CD14-positive monocyte (primary cell): ENCODE measurements around the gene AGTPBP1. TPM values are rescaled to one million over a fixed set of nuclear protein-coding genes. Genes with fewer than 3 reads are reported as not detected.
A peak's percentile ranks its signal among the peaks of the same experiment; 100 is the strongest.

Experiments used
- DNase-seq, 3 donors: peaks; one replicate each; pipeline ENCODE4 v3.0.0-alpha.2; 2011 to 2022
- H2AFZ ChIP-seq: 2 replicates; pipeline ENCODE4 v1.6.0; 2012; ENCODE audit warnings: mild to moderate bottlenecking, low read depth, low read length, inconsistent platforms; ENCODE audit not compliant: insufficient read depth, poor library complexity, severe bottlenecking
- H3K27ac ChIP-seq, 2 donors: 1 replicate in 1 of 2; 2 replicates in 1 of 2; pipeline ENCODE4 v1.5.1; 2012 to 2013; ENCODE audit warnings: low read length in 2 of 2, control low read depth in 1 of 2, inconsistent platforms in 1 of 2, low read depth in 1 of 2, mild to moderate bottlenecking in 1 of 2
- H3K27me3 ChIP-seq, 2 donors: one replicate each; pipeline versions ENCODE4 v1.6.0 to v1.6.1; 2011 to 2013; ENCODE audit warnings: low read length in 2 of 2; ENCODE audit not compliant: control insufficient read depth in 2 of 2, insufficient read depth in 2 of 2
- H3K36me3 ChIP-seq, 2 donors: replicated peaks in 1 of 2; 1 replicate in 1 of 2; 2 replicates in 1 of 2; pipeline versions ENCODE4 v1.5.1 to v1.6.1; 2012 to 2013; ENCODE audit warnings: low read length in 2 of 2, control low read depth in 1 of 2, inconsistent platforms in 1 of 2, mild to moderate bottlenecking in 1 of 2; ENCODE audit not compliant: insufficient read depth in 2 of 2, control insufficient read depth in 1 of 2
- H3K4me1 ChIP-seq, 2 donors: 1 replicate in 1 of 2; 2 replicates in 1 of 2; pipeline versions ENCODE4 v1.5.1 to v1.6.1; 2012 to 2013; ENCODE audit warnings: low read length in 2 of 2, control low read depth in 1 of 2, inconsistent platforms in 1 of 2, mild to moderate bottlenecking in 1 of 2, moderate library complexity in 1 of 2; ENCODE audit not compliant: insufficient read depth in 2 of 2, control insufficient read depth in 1 of 2
- H3K4me2 ChIP-seq: replicated peaks from 2 replicates; pipeline ENCODE3; 2012; ENCODE audit warnings: low read length, moderate library complexity, mild to moderate bottlenecking; ENCODE audit not compliant: poor library complexity, severe bottlenecking; ENCODE audit errors: extremely low read depth
- H3K4me3 ChIP-seq, 3 experiments: fragments of 200-600 bp in 1 of 3; sonication (generic) in 1 of 3; replicated peaks in 1 of 3; 1 replicate in 2 of 3; 2 replicates in 1 of 3; pipeline ENCODE4 v1.5.1; 2011 to 2013; ENCODE audit warnings: low read length in 3 of 3, mild to moderate bottlenecking in 3 of 3, control low read depth in 2 of 3, low read depth in 2 of 3, inconsistent platforms in 1 of 3, moderate library complexity in 1 of 3
- H3K79me2 ChIP-seq: 2 replicates; pipeline ENCODE4 v1.6.0; 2012; ENCODE audit warnings: mild to moderate bottlenecking, control low read depth, inconsistent platforms, low read length, moderate library complexity; ENCODE audit not compliant: insufficient read depth
- H3K9ac ChIP-seq: 2 replicates; pipeline ENCODE4 v1.6.0; 2017; ENCODE audit warnings: low read length, mild to moderate bottlenecking; ENCODE audit not compliant: insufficient read depth, poor library complexity, severe bottlenecking
- H3K9me3 ChIP-seq, 2 donors: replicated peaks in 1 of 2; 1 replicate in 1 of 2; 2 replicates in 1 of 2; pipeline versions ENCODE4 v1.5.1 to v1.6.1; 2012 to 2013; ENCODE audit warnings: low read length in 2 of 2, control low read depth in 1 of 2; ENCODE audit not compliant: control insufficient read depth in 1 of 2, insufficient read depth in 1 of 2
- H4K20me1 ChIP-seq: 2 replicates; pipeline ENCODE4 v1.6.0; 2012; ENCODE audit warnings: mild to moderate bottlenecking, low read length, control low read depth, moderate library complexity; ENCODE audit not compliant: insufficient read depth
- H3K27ac Mint-ChIP-seq, 7 donors: one replicate each; pipeline ENCODE4 v1.8.0; 2020; ENCODE audit warnings: mild to moderate bottlenecking in 7 of 7, mixed read lengths in 7 of 7, moderate library complexity in 6 of 7, inconsistent platforms in 2 of 7
- H3K27me3 Mint-ChIP-seq, 3 donors: one replicate each; pipeline ENCODE4 v1.8.0; 2021 to 2022; ENCODE audit warnings: low read depth in 3 of 3, mild to moderate bottlenecking in 3 of 3, mixed read lengths in 3 of 3, moderate library complexity in 3 of 3, inconsistent platforms in 1 of 3
- H3K36me3 Mint-ChIP-seq, 2 donors: one replicate each; pipeline ENCODE4 v1.8.0; 2020; ENCODE audit warnings: mixed read lengths in 2 of 2, inconsistent platforms in 1 of 2, mild to moderate bottlenecking in 1 of 2
- H3K4me1 Mint-ChIP-seq: one replicate; pipeline ENCODE4 v1.8.0; 2020; ENCODE audit warnings: mild to moderate bottlenecking, mixed read lengths
- H3K4me3 Mint-ChIP-seq, 2 donors: one replicate each; pipeline ENCODE4 v1.8.0; 2020; ENCODE audit warnings: mild to moderate bottlenecking in 2 of 2, mixed read lengths in 2 of 2, moderate library complexity in 1 of 2
- H3K9me3 Mint-ChIP-seq, 7 donors: one replicate each; pipeline ENCODE4 v1.8.0; 2020 to 2022; ENCODE audit warnings: mixed read lengths in 7 of 7, mild to moderate bottlenecking in 6 of 7, moderate library complexity in 6 of 7, inconsistent platforms in 2 of 7
- CTCF ChIP-seq: fragments of 200-600 bp; IDR thresholded peaks from one replicate; pipeline ENCODE4 v1.8.0; 2022; ENCODE audit warnings: antibody characterized with exemption, mild to moderate bottlenecking
- WGBS: methylation state at CpG from one replicate; pipeline ENCODE4 v1.1.5; 2013; ENCODE audit warnings: missing lambda C conversion rate; ENCODE audit not compliant: insufficient coverage; 5-methylcytosine and 5-hydroxymethylcytosine counted together
- intact Hi-C, 2 donors: fragments of 100-400 bp; cut with micrococcal nuclease; formaldehyde crosslinking; loops; one replicate each; pipeline versions ENCODE4 v1.15.0 to v1.15.1; 2023
- polyA plus RNA-seq, 3 donors: library from polyadenylated mRNA; depleted of rRNA in 1 of 3; unstranded in 2 of 3; stranded (reverse) in 1 of 3; fragments of 300-500 nt in 2 of 3; fragments of >200 nt in 1 of 3; fragmentation: Illumina TruSeq in 2 of 3; gene quantifications; 1 replicate in 2 of 3; 2 replicates in 1 of 3; pipeline ENCODE4 v1.2.3, GENCODE V29; 2012 to 2021

The AGTPBP1 gene
- polyA plus RNA-seq, 3 donors: 55.6 to 90.3 (median 77.0) TPM

- 100% methylated on average over 2 of the region's 3 CpGs for WGBS
- Histone ChIP-seq H2AFZ (no peak overlapping the region), H3K27me3 (no peaks in the 10 kb centered on the region), H3K27ac (peak overlapping the region in 1 of 2 donors; percentile 98), H3K4me1 (peaks cover 51 to 77% of the 10 kb centered on the region in 2 donors), H3K4me3 (peak overlapping the region in 1 of 3 experiments; percentile 22), H3K9ac (no peak overlapping the region), H3K4me2 (peak overlapping the region; percentile 89), H3K9me3 (no peaks in the 10 kb centered on the region), H4K20me1 (peaks cover 58% of the 10 kb centered on the region), H3K36me3 (no peaks in the 10 kb centered on the region), H3K79me2 (peaks cover 94% of the 10 kb centered on the region)
- intact Hi-C loops: no loop called here
- H3K36me3 Mint-ChIP-seq: peaks cover 0 to 4% of the 10 kb centered on the region in 2 donors
- H3K27ac Mint-ChIP-seq: peak overlapping the region in 1 of 7 donors; percentile 15
- H3K27me3 Mint-ChIP-seq: peaks cover 0 to 3% (median 0%) of the 10 kb centered on the region in 3 donors
- no peak for TF ChIP-seq CTCF
- no peak for DNase-seq
- peak overlapping the region in 1 of 2 donors; percentile 33 for H3K4me3 Mint-ChIP-seq
- H3K9me3 Mint-ChIP-seq: peaks cover 0 to 3% (median 0%) of the 10 kb centered on the region in 7 donors
- peaks cover 63% of the 10 kb centered on the region for H3K4me1 Mint-ChIP-seq
Observed at GRCh38 chr9:85737671-85738070, 4.1 kb downstream of the AGTPBP1 start.

- no peak for TF ChIP-seq CTCF
- Mint-ChIP-seq H3K4me3 (peak overlapping the region in 1 of 2 donors; percentile 67), H3K27me3 (peaks cover 0 to 2% (median 0%) of the 10 kb centered on the region in 3 donors), H3K9me3 (peaks cover 0 to 4% (median 0%) of the 10 kb centered on the region in 7 donors), H3K27ac (peak overlapping the region; percentile 82 to 95 (median 89)), H3K36me3 (peaks cover 1 to 7% of the 10 kb centered on the region in 2 donors), H3K4me1 (peaks cover 85% of the 10 kb centered on the region)
- WGBS: 15% methylated on average over 3 of the region's 4 CpGs
- Histone ChIP-seq H3K4me1 (peaks cover 76 to 96% of the 10 kb centered on the region in 2 donors), H3K4me2 (peak overlapping the region; percentile 59), H3K79me2 (peaks cover 100% of the 10 kb centered on the region), H3K27ac (peak overlapping the region; percentile 83 to 84), H3K27me3 (no peaks in the 10 kb centered on the region), H4K20me1 (peaks cover 80% of the 10 kb centered on the region), H3K4me3 (peak overlapping the region in 1 of 3 experiments; percentile 62), H3K9me3 (no peaks in the 10 kb centered on the region), H2AFZ (no peak overlapping the region), H3K36me3 (no peaks in the 10 kb centered on the region), H3K9ac (no peak overlapping the region)
- intact Hi-C loops: no loop called here
- DNase-seq: peak in 2 of 3 donors; percentile 38 to 62
Observed at GRCh38 chr9:85730916-85731630, 10.7 kb downstream of the AGTPBP1 start.
